Natural killer cell (primary cell): ENCODE results near the gene MSI2. TPM values are rescaled to one million over a fixed set of nuclear protein-coding genes. Genes with fewer than 3 reads are reported as not detected.
A peak's percentile ranks its signal among the peaks of the same experiment; 100 is the strongest.

Experiments used
- ATAC-seq, 3 donors: fragments of 150-1000 bp in 2 of 3; fragments of 200-7000 bp in 1 of 3; cut with Tn5 transposase; 1 replicate in 1 of 3; 2 replicates in 2 of 3; pipeline ENCODE4 v1.10.0; 2021; ENCODE audit warnings: mild to moderate bottlenecking in 2 of 3, moderate library complexity in 2 of 3
- DNase-seq, 2 donors: peaks; one replicate each; pipeline versions ENCODE4 v3.0.0 to v3.0.0-alpha.2; 2013 to 2021; ENCODE audit warnings: mixed read lengths in 1 of 2
- H3K27ac ChIP-seq: one replicate; pipeline ENCODE4 v1.5.1; 2013; ENCODE audit warnings: mild to moderate bottlenecking, low read length
- H3K27me3 ChIP-seq: one replicate; pipeline ENCODE4 v1.6.1; 2013; ENCODE audit warnings: low read length; ENCODE audit not compliant: control insufficient read depth, insufficient read depth
- H3K36me3 ChIP-seq: one replicate; pipeline ENCODE4 v1.6.1; 2013; ENCODE audit warnings: low read length; ENCODE audit not compliant: control insufficient read depth, insufficient read depth
- H3K4me1 ChIP-seq: one replicate; pipeline ENCODE4 v1.6.1; 2013; ENCODE audit warnings: low read length; ENCODE audit not compliant: control insufficient read depth, insufficient read depth
- H3K4me3 ChIP-seq: one replicate; pipeline ENCODE4 v1.5.1; 2013; ENCODE audit warnings: low read length
- H3K9me3 ChIP-seq: one replicate; pipeline ENCODE4 v1.6.1; 2013; ENCODE audit warnings: low read length; ENCODE audit not compliant: control insufficient read depth, insufficient read depth
- H3K27ac Mint-ChIP-seq, 2 donors: one replicate each; pipeline ENCODE4 v1.8.0; 2022; ENCODE audit warnings: mild to moderate bottlenecking in 2 of 2, mixed read lengths in 2 of 2, moderate library complexity in 1 of 2
- H3K27me3 Mint-ChIP-seq, 2 donors: one replicate each; pipeline ENCODE4 v1.8.0; 2022; ENCODE audit warnings: low read depth in 2 of 2, mixed read lengths in 2 of 2
- H3K36me3 Mint-ChIP-seq: one replicate; pipeline ENCODE4 v1.8.0; 2022; ENCODE audit warnings: mixed read lengths
- H3K4me1 Mint-ChIP-seq, 2 donors: one replicate each; pipeline ENCODE4 v1.8.0; 2022; ENCODE audit warnings: mixed read lengths in 2 of 2
- H3K4me3 Mint-ChIP-seq: one replicate; pipeline ENCODE4 v1.8.0; 2022; ENCODE audit warnings: mild to moderate bottlenecking, moderate library complexity, mixed read lengths
- H3K9me3 Mint-ChIP-seq, 2 donors: one replicate each; pipeline ENCODE4 v1.8.0; 2022; ENCODE audit warnings: mixed read lengths in 2 of 2
- WGBS: methylation state at CpG from one replicate; pipeline ENCODE4 v1.1.7; 2013; ENCODE audit warnings: missing lambda C conversion rate; ENCODE audit not compliant: insufficient coverage; 5-methylcytosine and 5-hydroxymethylcytosine counted together
- intact Hi-C: fragments of 100-400 bp; cut with micrococcal nuclease; formaldehyde crosslinking; loops from one replicate; pipeline ENCODE4 v1.14.2; 2022
- total RNA-seq, 4 donors: library from RNA; stranded (reverse); fragments of 120-200 nt in 1 of 4; gene quantifications; one replicate each; pipeline versions ENCODE4 v1.2.3 to v1.2.4, GENCODE V29; 2013 to 2022
- TF ChIP-seq, protein P1 (sequence below): fragments of 200-600 bp; IDR thresholded peaks from one replicate; pipeline ENCODE4 v1.8.0; 2022; ENCODE audit warnings: antibody characterized with exemption

Gene MSI2
- total RNA-seq, 3 donors from 2014 or later (not counting 1 experiment from before 2014, with no cell fraction given): 95.5 to 145 (median 96.8) TPM

GRCh38 chr17:57259817-57260216, 3.5 kb downstream of the MSI2 start:
- DNase-seq (no peak), ATAC-seq (no peak)
- Mint-ChIP-seq H3K4me1 (peaks cover 34 to 38% of the 10 kb centered on the region in 2 donors), H3K27me3 (peaks cover 0 to 3% of the 10 kb centered on the region in 2 donors), H3K9me3 (no peaks in the 10 kb centered on the region), H3K27ac (no peak overlapping the region), H3K4me3 (peak overlapping the region; percentile 97), H3K36me3 (peaks cover 16% of the 10 kb centered on the region)
- Histone ChIP-seq H3K9me3 (no peaks in the 10 kb centered on the region), H3K4me3 (no peak overlapping the region), H3K27ac (no peak overlapping the region), H3K27me3 (no peaks in the 10 kb centered on the region), H3K4me1 (peaks cover 24% of the 10 kb centered on the region), H3K36me3 (peaks cover 26% of the 10 kb centered on the region)
- TF ChIP-seq, protein P1, sequence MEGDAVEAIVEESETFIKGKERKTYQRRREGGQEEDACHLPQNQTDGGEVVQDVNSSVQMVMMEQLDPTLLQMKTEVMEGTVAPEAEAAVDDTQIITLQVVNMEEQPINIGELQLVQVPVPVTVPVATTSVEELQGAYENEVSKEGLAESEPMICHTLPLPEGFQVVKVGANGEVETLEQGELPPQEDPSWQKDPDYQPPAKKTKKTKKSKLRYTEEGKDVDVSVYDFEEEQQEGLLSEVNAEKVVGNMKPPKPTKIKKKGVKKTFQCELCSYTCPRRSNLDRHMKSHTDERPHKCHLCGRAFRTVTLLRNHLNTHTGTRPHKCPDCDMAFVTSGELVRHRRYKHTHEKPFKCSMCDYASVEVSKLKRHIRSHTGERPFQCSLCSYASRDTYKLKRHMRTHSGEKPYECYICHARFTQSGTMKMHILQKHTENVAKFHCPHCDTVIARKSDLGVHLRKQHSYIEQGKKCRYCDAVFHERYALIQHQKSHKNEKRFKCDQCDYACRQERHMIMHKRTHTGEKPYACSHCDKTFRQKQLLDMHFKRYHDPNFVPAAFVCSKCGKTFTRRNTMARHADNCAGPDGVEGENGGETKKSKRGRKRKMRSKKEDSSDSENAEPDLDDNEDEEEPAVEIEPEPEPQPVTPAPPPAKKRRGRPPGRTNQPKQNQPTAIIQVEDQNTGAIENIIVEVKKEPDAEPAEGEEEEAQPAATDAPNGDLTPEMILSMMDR: no peak
- intact Hi-C loops: no loop called here
- WGBS: 30% methylated on average over 2 of the region's 4 CpGs

DNA sequence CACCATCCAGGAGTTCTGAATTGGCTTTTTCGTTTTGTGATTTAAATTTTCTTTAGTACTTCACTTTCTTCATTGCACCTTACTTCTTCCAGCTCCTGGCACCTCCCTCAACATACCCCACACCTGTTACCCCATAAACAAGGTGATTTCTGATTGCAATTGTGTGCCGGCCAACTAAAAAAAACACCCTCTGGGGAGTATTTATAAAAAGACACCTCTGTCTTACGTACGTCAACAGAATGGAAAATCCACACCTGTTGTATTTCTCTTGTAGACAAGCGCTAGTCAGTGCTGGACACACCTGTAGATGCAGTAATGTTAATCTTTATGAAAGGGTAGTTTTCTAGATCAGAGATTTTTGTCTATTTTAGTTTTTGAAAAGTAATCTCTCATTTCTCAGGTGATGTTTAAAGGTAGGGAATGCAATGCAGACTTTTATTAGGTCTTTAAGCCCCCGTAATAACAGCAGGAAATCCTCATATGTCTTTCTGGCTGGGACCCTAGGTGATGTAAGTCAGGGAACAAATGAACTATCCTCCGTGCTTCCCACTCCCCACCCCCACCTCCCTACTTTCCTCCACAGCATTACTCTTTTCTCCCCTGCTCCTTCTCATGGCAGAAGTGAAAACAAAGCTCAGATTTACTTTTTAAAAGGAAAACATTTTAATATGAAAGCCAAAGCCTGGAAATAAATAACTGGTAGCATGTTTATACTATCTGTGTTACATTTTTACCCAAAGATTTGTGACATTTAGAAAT, 4.2 kb downstream of the MSI2 start:
- H3K27me3 ChIP-seq: no peaks in the 10 kb centered on the region
- H3K4me3 ChIP-seq: no peak overlapping the region
- Mint-ChIP-seq H3K4me3 (no peak overlapping the region), H3K4me1 (peaks cover 30 to 35% of the 10 kb centered on the region in 2 donors), H3K36me3 (peaks cover 16% of the 10 kb centered on the region), H3K27me3 (peaks cover 0 to 3% of the 10 kb centered on the region in 2 donors), H3K9me3 (no peaks in the 10 kb centered on the region), H3K27ac (no peak overlapping the region)
- H3K9me3 ChIP-seq: no peaks in the 10 kb centered on the region
- no peak overlapping the region for H3K27ac ChIP-seq
- peaks cover 23% of the 10 kb centered on the region for H3K4me1 ChIP-seq
- WGBS: 73% methylated on average over 7 of the region's 7 CpGs
- TF ChIP-seq, protein P1: no peak
- no peak for ATAC-seq
- DNase-seq: no peak
- H3K36me3 ChIP-seq: peaks cover 31% of the 10 kb centered on the region
- intact Hi-C loops: no loop called here

DNA sequence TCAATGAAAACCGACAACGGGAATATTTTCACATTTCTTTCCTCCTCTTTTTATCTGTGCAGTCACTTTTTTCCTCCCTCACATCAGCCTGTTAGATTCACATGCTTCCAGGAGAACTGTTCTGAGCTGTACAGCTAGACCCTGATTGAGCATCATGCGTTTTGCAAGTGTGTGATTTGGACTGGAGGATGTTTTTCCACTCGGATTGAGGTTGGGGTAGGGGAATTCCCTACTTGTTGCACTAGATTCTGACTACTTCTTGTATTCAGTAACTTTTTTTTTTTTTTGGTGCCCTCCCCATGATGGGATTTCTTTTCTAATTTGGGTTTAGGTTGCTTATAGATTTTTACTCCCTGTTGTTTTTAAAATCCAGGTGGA, 4.8 kb downstream of the MSI2 start:
- no peaks in the 10 kb centered on the region for H3K9me3 ChIP-seq
- no peak overlapping the region for H3K4me3 Mint-ChIP-seq
- TF ChIP-seq, protein P1: no peak
- no peak for ATAC-seq
- intact Hi-C loops: no loop called here
- peaks cover 25 to 30% of the 10 kb centered on the region in 2 donors for H3K4me1 Mint-ChIP-seq
- no peaks in the 10 kb centered on the region for H3K27me3 ChIP-seq
- H3K36me3 Mint-ChIP-seq: peaks cover 16% of the 10 kb centered on the region
- no peak overlapping the region for H3K4me3 ChIP-seq
- H3K36me3 ChIP-seq: peaks cover 37% of the 10 kb centered on the region
- peaks cover 18% of the 10 kb centered on the region for H3K4me1 ChIP-seq
- no peak for DNase-seq
- WGBS: 41% methylated on average over 4 of the region's 4 CpGs
- H3K27ac ChIP-seq: no peak overlapping the region
- no peaks in the 10 kb centered on the region for H3K9me3 Mint-ChIP-seq
- no peak overlapping the region for H3K27ac Mint-ChIP-seq
- peaks cover 0 to 3% of the 10 kb centered on the region in 2 donors for H3K27me3 Mint-ChIP-seq

- Mint-ChIP-seq H3K9me3 (no peaks in the 10 kb centered on the region), H3K4me1 (peaks cover 20 to 25% of the 10 kb centered on the region in 2 donors), H3K36me3 (peaks cover 19% of the 10 kb centered on the region), H3K27ac (no peak overlapping the region), H3K27me3 (peaks cover 0 to 3% of the 10 kb centered on the region in 2 donors), H3K4me3 (no peak overlapping the region)
- no peak for ATAC-seq
- no peak for DNase-seq
- intact Hi-C loops: no loop called here
- TF ChIP-seq, protein P1: no peak
- no peaks in the 10 kb centered on the region for H3K9me3 ChIP-seq
- H3K4me3 ChIP-seq: no peak overlapping the region
- no peak overlapping the region for H3K27ac ChIP-seq
- H3K4me1 ChIP-seq: peaks cover 17% of the 10 kb centered on the region
- 75% methylated on average over 1 of the region's 1 CpG for WGBS
- H3K27me3 ChIP-seq: no peaks in the 10 kb centered on the region
- H3K36me3 ChIP-seq: peaks cover 47% of the 10 kb centered on the region
Measured at GRCh38 chr17:57262557-57262956, 6.2 kb downstream of the MSI2 start.
